ENCODE results near the gene MYPN.

The MYPN gene

DNA sequence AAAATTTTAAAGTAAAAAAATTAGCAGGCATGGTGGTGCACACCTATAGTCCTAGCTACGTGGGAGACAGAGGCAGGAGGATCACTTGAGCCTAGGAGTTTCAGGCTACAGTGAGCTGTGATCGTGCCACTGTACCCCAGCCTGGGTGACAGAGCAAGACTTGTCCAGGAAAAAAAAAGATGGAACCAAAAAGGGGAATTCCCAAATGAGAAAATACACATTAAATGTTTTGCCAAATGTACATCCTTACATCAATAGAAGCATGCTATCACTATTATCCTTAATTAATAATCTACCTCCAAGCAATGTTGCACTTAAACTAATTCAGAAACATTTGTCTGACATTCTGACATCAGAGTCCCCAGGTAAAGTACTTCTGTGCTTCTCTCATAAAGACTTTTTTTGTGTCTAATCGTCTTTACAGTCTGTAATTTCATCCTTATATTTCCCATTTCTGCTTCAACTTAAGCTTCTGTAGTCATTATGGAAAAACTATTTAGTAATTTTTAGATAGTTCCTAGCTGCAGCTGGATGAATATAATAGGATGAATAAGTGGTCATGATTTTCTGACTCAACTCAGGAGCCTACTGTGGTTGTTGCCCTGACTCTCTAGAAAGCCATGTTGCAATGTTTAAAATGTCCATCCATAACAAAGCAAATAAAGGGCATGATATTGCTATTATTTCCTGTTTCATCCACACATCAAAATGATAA, 57.7 kb downstream of the MYPN start:
- no peaks in the 10 kb centered on the region for H4K20me1 ChIP-seq (ENCODE audit: insufficient read depth, low read length)
- no peaks in the 10 kb centered on the region for H3K36me3 ChIP-seq (ENCODE audit: insufficient read depth, low read length)
- no peak overlapping the region for H3K4me3 ChIP-seq (ENCODE audit: low read depth, low read length, poor library complexity, severe bottlenecking)
- TF ChIP-seq EZH2 (IDR thresholded peaks at IDR 0.05; ENCODE audit: borderline replicate concordance, low read length), result no peak
- TF ChIP-seq, protein P1, sequence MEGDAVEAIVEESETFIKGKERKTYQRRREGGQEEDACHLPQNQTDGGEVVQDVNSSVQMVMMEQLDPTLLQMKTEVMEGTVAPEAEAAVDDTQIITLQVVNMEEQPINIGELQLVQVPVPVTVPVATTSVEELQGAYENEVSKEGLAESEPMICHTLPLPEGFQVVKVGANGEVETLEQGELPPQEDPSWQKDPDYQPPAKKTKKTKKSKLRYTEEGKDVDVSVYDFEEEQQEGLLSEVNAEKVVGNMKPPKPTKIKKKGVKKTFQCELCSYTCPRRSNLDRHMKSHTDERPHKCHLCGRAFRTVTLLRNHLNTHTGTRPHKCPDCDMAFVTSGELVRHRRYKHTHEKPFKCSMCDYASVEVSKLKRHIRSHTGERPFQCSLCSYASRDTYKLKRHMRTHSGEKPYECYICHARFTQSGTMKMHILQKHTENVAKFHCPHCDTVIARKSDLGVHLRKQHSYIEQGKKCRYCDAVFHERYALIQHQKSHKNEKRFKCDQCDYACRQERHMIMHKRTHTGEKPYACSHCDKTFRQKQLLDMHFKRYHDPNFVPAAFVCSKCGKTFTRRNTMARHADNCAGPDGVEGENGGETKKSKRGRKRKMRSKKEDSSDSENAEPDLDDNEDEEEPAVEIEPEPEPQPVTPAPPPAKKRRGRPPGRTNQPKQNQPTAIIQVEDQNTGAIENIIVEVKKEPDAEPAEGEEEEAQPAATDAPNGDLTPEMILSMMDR (IDR thresholded peaks at IDR 0.05; ENCODE audit: low read length), result no peak
- H3K27ac ChIP-seq (ENCODE audit: low read depth, low read length, poor library complexity, severe bottlenecking), result no peak overlapping the region
- no peak overlapping the region for H3K4me2 ChIP-seq (ENCODE audit: low read length)
- no peak overlapping the region for H2AFZ ChIP-seq (ENCODE audit: low read length)
- H3F3A ChIP-seq (ENCODE audit: insufficient read depth, low read length), result no peaks in the 10 kb centered on the region
- no peaks in the 10 kb centered on the region for H3K79me2 ChIP-seq (ENCODE audit: insufficient read depth, low read length)
- H3K4me1 ChIP-seq (ENCODE audit: insufficient read depth, low read length, severe bottlenecking), result no peaks in the 10 kb centered on the region
- H3K27me3 ChIP-seq (ENCODE audit: insufficient read depth, low read length), result no peaks in the 10 kb centered on the region
- no peaks in the 10 kb centered on the region for H3K9me3 ChIP-seq (ENCODE audit: low read length)
- no peak overlapping the region for H3K9ac ChIP-seq (ENCODE audit: low read length)
- H3K9me2 ChIP-seq (ENCODE audit: low read depth, low read length), result no peaks in the 10 kb centered on the region

- no peak overlapping the region for H3K27ac ChIP-seq (ENCODE audit: low read depth, low read length, poor library complexity, severe bottlenecking)
- H3K4me1 ChIP-seq (ENCODE audit: insufficient read depth, low read length, severe bottlenecking), result peaks cover 5% of the 10 kb centered on the region
- TF ChIP-seq EZH2 (IDR thresholded peaks at IDR 0.05; ENCODE audit: borderline replicate concordance, low read length), result no peak
- TF ChIP-seq, protein P1 (IDR thresholded peaks at IDR 0.05; ENCODE audit: low read length), result no peak
- H3K9me3 ChIP-seq (ENCODE audit: low read length), result no peaks in the 10 kb centered on the region
- H3K9ac ChIP-seq (ENCODE audit: low read length), result no peak overlapping the region
- H3K27me3 ChIP-seq (ENCODE audit: insufficient read depth, low read length), result no peaks in the 10 kb centered on the region
- H3K79me2 ChIP-seq (ENCODE audit: insufficient read depth, low read length), result no peaks in the 10 kb centered on the region
- H3K36me3 ChIP-seq (ENCODE audit: insufficient read depth, low read length), result no peaks in the 10 kb centered on the region
- H2AFZ ChIP-seq (ENCODE audit: low read length), result no peak overlapping the region
- no peaks in the 10 kb centered on the region for H4K20me1 ChIP-seq (ENCODE audit: insufficient read depth, low read length)
- no peak overlapping the region for H3K4me2 ChIP-seq (ENCODE audit: low read length)
- H3F3A ChIP-seq (ENCODE audit: insufficient read depth, low read length), result no peaks in the 10 kb centered on the region
- H3K4me3 ChIP-seq (ENCODE audit: low read depth, low read length, poor library complexity, severe bottlenecking), result no peak overlapping the region
- no peaks in the 10 kb centered on the region for H3K9me2 ChIP-seq (ENCODE audit: low read depth, low read length)
Measured at GRCh38 chr10:68167586-68168189, 58.4 kb downstream of the MYPN start.

- Histone ChIP-seq H3F3A (ENCODE audit: insufficient read depth, low read length) (no peaks in the 10 kb centered on the region), H4K20me1 (ENCODE audit: insufficient read depth, low read length) (no peaks in the 10 kb centered on the region), H3K9me3 (ENCODE audit: low read length) (no peaks in the 10 kb centered on the region), H3K27ac (ENCODE audit: low read depth, low read length, poor library complexity, severe bottlenecking) (no peak overlapping the region), H3K4me3 (ENCODE audit: low read depth, low read length, poor library complexity, severe bottlenecking) (no peak overlapping the region), H3K79me2 (ENCODE audit: insufficient read depth, low read length) (no peaks in the 10 kb centered on the region), H3K4me1 (ENCODE audit: insufficient read depth, low read length, severe bottlenecking) (peaks cover 5% of the 10 kb centered on the region), H3K9ac (ENCODE audit: low read length) (no peak overlapping the region), H3K9me2 (ENCODE audit: low read depth, low read length) (no peaks in the 10 kb centered on the region), H3K36me3 (ENCODE audit: insufficient read depth, low read length) (no peaks in the 10 kb centered on the region), H3K4me2 (ENCODE audit: low read length) (no peak overlapping the region), H2AFZ (ENCODE audit: low read length) (no peak overlapping the region), H3K27me3 (ENCODE audit: insufficient read depth, low read length) (no peaks in the 10 kb centered on the region)
- no peak for TF ChIP-seq EZH2 (IDR thresholded peaks at IDR 0.05; ENCODE audit: borderline replicate concordance, low read length)
- TF ChIP-seq, protein P1 (IDR thresholded peaks at IDR 0.05; ENCODE audit: low read length), result no peak
Measured at GRCh38 chr10:68171539-68172080, 62.3 kb downstream of the MYPN start.

All from OCI-LY1 (cell line).